ENCODE measurements around the gene DNAJC5. TPM values are rescaled to one million over a fixed set of nuclear protein-coding genes. Genes with fewer than 3 reads are reported as not detected.

The DNAJC5 gene
- total and polyA plus RNA-seq, 2 donors (not counting 3 experiments of a cell fraction or from before 2014, with no cell fraction given), result 44.7 to 60.3 TPM

GRCh38 chr20:63969838-63970713, 75.2 kb downstream of the DNAJC5 start, which contains the start of gene ZNF512B:
Gene ZNF512B, minus strand, starts transcription at chr20:63969930. Its CDS starts 1,980 bp downstream, at chr20:63967950.
- DNase-seq (ENCODE audit: low read depth, low spot score) (no peak), FAIRE-seq (peak; percentile 70)
- peaks cover 7% of the 10 kb centered on the region for H3K79me2 ChIP-seq (ENCODE audit: control insufficient read depth, insufficient read depth, low read length)
- H2AFZ ChIP-seq (ENCODE audit: low read depth, low read length), result peak within 1 kb of the TSS; percentile 46
- peak within 1 kb of the TSS; percentile 79 for H3K9ac ChIP-seq (replicated peaks; ENCODE audit: extremely low read depth, insufficient read depth, low read length)
- POLR2A ChIA-PET, result no interaction called here
- dilution Hi-C loops (cut with MboI; ENCODE audit: extremely low pct_ligation_motif_present, low sequenced_read_pairs), result no loop called here
- H3K9me3 ChIP-seq (replicated peaks; ENCODE audit: control insufficient read depth, insufficient read depth, low read length), result no peaks in the 10 kb centered on the region
- TSS peak; percentile 27 for BruUV-seq (replicated peaks)
- H3K27me3 ChIP-seq (ENCODE audit: control insufficient read depth in 2 of 2, insufficient read depth in 2 of 2, low read length in 2 of 2), result no peaks in the 10 kb centered on the region
- peaks cover 23% of the 10 kb centered on the region for H3K4me1 ChIP-seq (ENCODE audit: control insufficient read depth, extremely low read depth, insufficient read depth, low read length)
- no peaks in the 10 kb centered on the region for H4K20me1 ChIP-seq (replicated peaks; ENCODE audit: control insufficient read depth, extremely low read depth, insufficient read depth, low read length)
- CTCF ChIA-PET, result no interaction called here
- peak within 1 kb of the TSS; percentile 10 for H3K27ac ChIP-seq (ENCODE audit: insufficient read depth, low read depth, low read length)
- peak within 1 kb of the TSS; percentile 67 for H3K4me2 ChIP-seq (ENCODE audit: insufficient read depth, low read length)
- TF ChIP-seq MAX (IDR thresholded peaks at IDR 0.05; ENCODE audit: insufficient read depth, insufficient read length) (no peak), MYC (IDR thresholded peaks at IDR 0.05; ENCODE audit: low read depth, low read length) (peak; percentile 66)
- H3K9me1 ChIP-seq (replicated peaks; ENCODE audit: control insufficient read depth, extremely low read depth, insufficient read depth, low read length), result no peaks in the 10 kb centered on the region
- H3K36me3 ChIP-seq (ENCODE audit: control insufficient read depth in 2 of 2, extremely low read depth in 1 of 2, insufficient read depth in 2 of 2, low read length in 2 of 2), result peaks cover 5 to 15% of the 10 kb centered on the region in 2 experiments
- H3K4me3 ChIP-seq (replicated peaks in 1 of 3; ENCODE audit: insufficient read depth in 1 of 3, low read depth in 1 of 3, low read length in 3 of 3), result peak within 1 kb of the TSS; percentile 25 to 59 (median 57)
- intact Hi-C loops (cut with micrococcal nuclease), result no loop called here

- ChIA-PET CTCF (interaction anchor here (1.8 kb wide), 1 partner anchor 10 kb away, joined by 6 read pairs; no protein-coding TSS in a partner anchor), POLR2A (interaction anchor here (0.7 kb wide), 1 partner anchor 19 kb away, joined by 6 read pairs; no protein-coding TSS in a partner anchor)
- dilution Hi-C loops (cut with MboI; ENCODE audit: extremely low pct_ligation_motif_present, low sequenced_read_pairs) (no loop called here), intact Hi-C loops (cut with micrococcal nuclease) (no loop called here)
- Histone ChIP-seq H3K9ac (replicated peaks; ENCODE audit: extremely low read depth, insufficient read depth, low read length) (no peak overlapping the region), H3K27ac (ENCODE audit: insufficient read depth, low read depth, low read length) (no peak overlapping the region), H3K9me1 (replicated peaks; ENCODE audit: control insufficient read depth, extremely low read depth, insufficient read depth, low read length) (no peaks in the 10 kb centered on the region), H3K79me2 (ENCODE audit: control insufficient read depth, insufficient read depth, low read length) (peaks cover 7% of the 10 kb centered on the region), H3K4me2 (ENCODE audit: insufficient read depth, low read length) (no peak overlapping the region), H3K4me1 (ENCODE audit: control insufficient read depth, extremely low read depth, insufficient read depth, low read length) (peaks cover 23% of the 10 kb centered on the region), H4K20me1 (replicated peaks; ENCODE audit: control insufficient read depth, extremely low read depth, insufficient read depth, low read length) (no peaks in the 10 kb centered on the region), H3K27me3 (ENCODE audit: control insufficient read depth in 2 of 2, insufficient read depth in 2 of 2, low read length in 2 of 2) (no peaks in the 10 kb centered on the region), H3K36me3 (ENCODE audit: control insufficient read depth in 2 of 2, extremely low read depth in 1 of 2, insufficient read depth in 2 of 2, low read length in 2 of 2) (peaks cover 5 to 15% of the 10 kb centered on the region in 2 experiments), H2AFZ (ENCODE audit: low read depth, low read length) (no peak overlapping the region), H3K9me3 (replicated peaks; ENCODE audit: control insufficient read depth, insufficient read depth, low read length) (no peaks in the 10 kb centered on the region), H3K4me3 (replicated peaks in 1 of 3; ENCODE audit: insufficient read depth in 1 of 3, low read depth in 1 of 3, low read length in 3 of 3) (no peak overlapping the region)
- BruUV-seq (replicated peaks), result no TSS peak
- FAIRE-seq (no peak), DNase-seq (ENCODE audit: low read depth, low spot score) (no peak)
- TF ChIP-seq FOS (IDR thresholded peaks at IDR 0.05; ENCODE audit: borderline replicate concordance, insufficient read depth, low read length) (no peak), POLR2AphosphoS5 (IDR thresholded peaks at IDR 0.05; ENCODE audit: insufficient read depth, low read depth, low read length) (no peak), JUN (IDR thresholded peaks at IDR 0.05; ENCODE audit: borderline replicate concordance, insufficient read depth, insufficient read length, low read depth) (no peak), EZH2 (IDR thresholded peaks at IDR 0.05; ENCODE audit: borderline replicate concordance, low read depth, low read length, severe bottlenecking) (no peak), POLR2A (IDR thresholded peaks at IDR 0.05; ENCODE audit: low read depth, low read length) (no peak), MYC (IDR thresholded peaks at IDR 0.05; ENCODE audit: low read depth, low read length) (no peak), CTCF (IDR thresholded peaks at IDR 0.05; ENCODE audit: extremely low read depth in 1 of 2, insufficient read depth in 1 of 2, low read depth in 1 of 2, low read length in 2 of 2) (no peak), GATA2 (IDR thresholded peaks at IDR 0.05; ENCODE audit: insufficient read depth, insufficient read length, low read depth, low read length) (no peak), MAX (IDR thresholded peaks at IDR 0.05; ENCODE audit: insufficient read depth, insufficient read length) (no peak)
Observed at GRCh38 chr20:63970714-63971431, 75.9 kb downstream of the DNAJC5 start.
